HepG2 (cell line): ENCODE results near the gene FMNL2. TPM values are rescaled to one million over a fixed set of nuclear protein-coding genes. Genes with fewer than 3 reads are reported as not detected.

Source experiments
- ATAC-seq: fragments of 200-7000 bp; cut with Tn5 transposase; 3 replicates; pipeline ENCODE4 v1.9.1; 2020; ENCODE audit warnings: mild to moderate bottlenecking, moderate library complexity
- BruUV-seq: library from RNA; stranded (reverse); fragments of 400-500 nt; replicated peaks from 2 replicates; lab custom pipeline; 2021; lab: Mats Ljungman, UMichigan
- CTCF ChIA-PET: fragments of 300-600 bp; formaldehyde crosslinking; extraction: SDS; loops from one replicate; lab custom pipeline; 2021; ENCODE audit warnings: low total read pairs, inconsistent platforms, low intra/inter-chr PET ratio; lab: Yijun Ruan, JAX
- POLR2A ChIA-PET: fragments of 350-600 bp; sonication (Branson Sonifier 250); formaldehyde crosslinking; loops from one replicate; lab custom pipeline; 2020; ENCODE audit warnings: antibody characterized with exemption, inconsistent platforms; lab: Yijun Ruan, JAX
- DNase-seq: peaks from one replicate; pipeline ENCODE4 v3.0.0-alpha.2; 2015; ENCODE audit warnings: low spot score
- FAIRE-seq: peaks from 3 replicates; lab custom pipeline; 2011; peaks lifted over from hg19 to GRCh38; lab: Jason Lieb, UNC
- H2AFZ ChIP-seq: one replicate; pipeline ENCODE4 v1.6.1; 2011; ENCODE audit warnings: low read length, inconsistent platforms
- H3K27ac ChIP-seq: fragments of 300-600 bp; 3 replicates; pipeline ENCODE4 v1.8.0; 2011; ENCODE audit warnings: mixed run types, mild to moderate bottlenecking, mixed read lengths, low read length, inconsistent platforms; ENCODE audit not compliant: insufficient read depth; ENCODE audit errors: extremely low read length
- H3K27me3 ChIP-seq, 2 experiments: fragments of 200-600 bp in 1 of 2; 2 replicates in 1 of 2; 3 replicates in 1 of 2; pipeline versions ENCODE4 v1.6.0 to v1.8.0; 2011; ENCODE audit warnings: low read length in 2 of 2, mild to moderate bottlenecking in 2 of 2, moderate library complexity in 2 of 2, inconsistent platforms in 1 of 2; ENCODE audit not compliant: insufficient read depth in 2 of 2, control insufficient read depth in 1 of 2
- H3K36me3 ChIP-seq, 2 experiments: fragments of 200-600 bp in 1 of 2; replicated peaks in 1 of 2; 2 replicates in 1 of 2; 3 replicates in 1 of 2; pipeline versions ENCODE4 v1.5.1 to v1.8.0; 2011; ENCODE audit warnings: low read length in 2 of 2, inconsistent platforms in 1 of 2; ENCODE audit not compliant: insufficient read depth in 2 of 2, control insufficient read depth in 1 of 2
- H3K4me1 ChIP-seq: 2 replicates; pipeline ENCODE4 v1.5.1; 2012; ENCODE audit warnings: low read length, inconsistent platforms; ENCODE audit not compliant: insufficient read depth
- H3K4me2 ChIP-seq: 2 replicates; pipeline ENCODE4 v1.6.0; 2011; ENCODE audit warnings: low read depth, low read length, inconsistent platforms
- H3K4me3 ChIP-seq, 3 experiments: fragments of 200-600 bp in 1 of 3; sonication (generic), shearing (Covaris generic) in 1 of 3; replicated peaks in 1 of 3; 2 replicates each; pipeline ENCODE4 v1.5.1; 2011 to 2016; ENCODE audit warnings: low read length in 3 of 3, inconsistent platforms in 2 of 3, low read depth in 2 of 3, mild to moderate bottlenecking in 2 of 3, control low read depth in 1 of 3, mixed read lengths in 1 of 3; ENCODE audit not compliant: insufficient read depth in 1 of 3
- H3K79me2 ChIP-seq: one replicate; pipeline ENCODE4 v1.6.1; 2011; ENCODE audit warnings: low read length, inconsistent platforms; ENCODE audit not compliant: insufficient read depth
- H3K9ac ChIP-seq: 2 replicates; pipeline ENCODE4 v1.6.0; 2011; ENCODE audit warnings: mild to moderate bottlenecking, low read depth, low read length, inconsistent platforms; ENCODE audit not compliant: insufficient read depth
- H3K9me3 ChIP-seq: 2 replicates; pipeline ENCODE4 v1.5.1; 2012; ENCODE audit warnings: mild to moderate bottlenecking, low read length
- H4K20me1 ChIP-seq: 2 replicates; pipeline ENCODE4 v1.6.0; 2011; ENCODE audit warnings: inconsistent platforms, mild to moderate bottlenecking, low read length, moderate library complexity; ENCODE audit not compliant: insufficient read depth
- CHD4 ChIP-seq: fragments of 200-600 bp; sonication (generic); IDR thresholded peaks from 2 replicates; pipeline ENCODE4 v1.7.0; 2017; ENCODE audit warnings: mild to moderate bottlenecking, low read length, borderline replicate concordance
- EED ChIP-seq: sonication (generic); formaldehyde crosslinking; IDR thresholded peaks from 2 replicates; pipeline ENCODE4 v1.5.0; 2020; ENCODE audit warnings: mild to moderate bottlenecking, missing genetic modification reagents
- ETV6 ChIP-seq: sonication (generic); formaldehyde crosslinking; conservative IDR thresholded peaks from 2 replicates; pipeline ENCODE4 v1.4.0; 2020; ENCODE audit warnings: missing genetic modification reagents
- HNF4A ChIP-seq: sonication (generic); formaldehyde crosslinking; IDR thresholded peaks from 2 replicates; pipeline ENCODE4 v1.4.0; 2020; ENCODE audit warnings: missing genetic modification reagents
- MAFF ChIP-seq: IDR thresholded peaks from 2 replicates; pipeline ENCODE4 v1.6.1; 2011; ENCODE audit warnings: low read depth, low read length, improper control_type of control experiment
- SIX1 ChIP-seq: sonication (generic); formaldehyde crosslinking; IDR thresholded peaks from 2 replicates; pipeline ENCODE4 v1.4.0; 2020; ENCODE audit warnings: missing genetic modification reagents, borderline replicate concordance
- ZNF12 ChIP-seq: sonication (generic); formaldehyde crosslinking; IDR thresholded peaks from 2 replicates; pipeline ENCODE4 v1.5.0; 2020; ENCODE audit warnings: missing genetic modification reagents
- ZNF225 ChIP-seq: sonication (generic); formaldehyde crosslinking; IDR thresholded peaks from 2 replicates; pipeline ENCODE4 v1.4.0; 2020; ENCODE audit warnings: mild to moderate bottlenecking, missing genetic modification reagents
- ZNF263 ChIP-seq: sonication (generic); formaldehyde crosslinking; IDR thresholded peaks from 2 replicates; pipeline ENCODE4 v1.4.0; 2020; ENCODE audit warnings: missing genetic modification reagents
- ZNF484 ChIP-seq: sonication (generic); formaldehyde crosslinking; IDR thresholded peaks from 2 replicates; pipeline ENCODE4 v1.5.1; 2020; ENCODE audit warnings: mild to moderate bottlenecking, low read depth, missing genetic modification reagents, borderline replicate concordance
- ZNF841 ChIP-seq: sonication (generic); formaldehyde crosslinking; IDR thresholded peaks from 2 replicates; pipeline ENCODE4 v1.8.1; 2023; ENCODE audit warnings: missing genetic modification reagents, borderline replicate concordance
- ZZZ3 ChIP-seq: sonication (generic); formaldehyde crosslinking; IDR thresholded peaks from 2 replicates; pipeline ENCODE4 v1.4.0; 2020; ENCODE audit warnings: missing genetic modification reagents, mild to moderate bottlenecking, borderline replicate concordance
- WGBS: methylation state at CpG from one replicate; pipeline ENCODE4 v1.1.6; 2017; ENCODE audit warnings: low lambda C conversion rate; 5-methylcytosine and 5-hydroxymethylcytosine counted together
- in situ Hi-C: cut with HindIII; loops from 2 replicates; pipeline ENCODE4 v1.10.0; 2017; ENCODE audit warnings: low pct_unique_long_range_greater_than_20kb; ENCODE audit not compliant: extremely low pct_ligation_motif_present
- intact Hi-C: fragments of 100-400 bp; cut with micrococcal nuclease; formaldehyde crosslinking; loops from one replicate; pipeline ENCODE4 v1.10.0; 2022; ENCODE audit not compliant: unreplicated experiment
- polyA plus RNA-seq, 8 experiments: library from polyadenylated mRNA; depleted of rRNA in 3 of 8; stranded (reverse) in 7 of 8; unstranded in 1 of 8; fragments of >200 nt; fragmentation: Illumina TruSeq in 4 of 8; extraction: Trizol in 4 of 8; gene quantifications; 2 replicates each; pipeline versions ENCODE4 v1.2.1 to v1.2.3, GENCODE V29; 2011 to 2016; ENCODE audit warnings: low read depth in 4 of 8, missing spikeins in 1 of 8, mixed read lengths in 1 of 8; ENCODE audit not compliant: insufficient read depth in 1 of 8
- total RNA-seq, 5 experiments: library from RNA; depleted of rRNA; stranded (reverse); fragments of >200 nt; fragmentation: Illumina TruSeq; extraction: Trizol; gene quantifications; 2 replicates each; pipeline ENCODE4 v1.2.3, GENCODE V29; 2016; ENCODE audit warnings: low read depth in 1 of 5
- TF ChIP-seq, protein P1 (sequence below): sonication (generic); formaldehyde crosslinking; IDR thresholded peaks from 2 replicates; pipeline ENCODE4 v1.4.0; 2020; ENCODE audit warnings: missing genetic modification reagents
- TF ChIP-seq, protein P2 (sequence below): sonication (generic); formaldehyde crosslinking; IDR thresholded peaks from 2 replicates; pipeline ENCODE4 v1.4.0; 2020; ENCODE audit warnings: missing genetic modification reagents, mild to moderate bottlenecking, borderline replicate concordance
- TF ChIP-seq, protein P3 (sequence below): sonication (generic); formaldehyde crosslinking; IDR thresholded peaks from 2 replicates; pipeline ENCODE4 v1.8.0; 2022; ENCODE audit warnings: mild to moderate bottlenecking, missing genetic modification reagents; ENCODE audit not compliant: insufficient replicate concordance

Gene FMNL2
- total and polyA plus RNA-seq, 2 of the 13 experiments (the other 11 are each of a cell fraction or from before 2014, with no cell fraction given), result 66.5 to 67.7 TPM

DNA sequence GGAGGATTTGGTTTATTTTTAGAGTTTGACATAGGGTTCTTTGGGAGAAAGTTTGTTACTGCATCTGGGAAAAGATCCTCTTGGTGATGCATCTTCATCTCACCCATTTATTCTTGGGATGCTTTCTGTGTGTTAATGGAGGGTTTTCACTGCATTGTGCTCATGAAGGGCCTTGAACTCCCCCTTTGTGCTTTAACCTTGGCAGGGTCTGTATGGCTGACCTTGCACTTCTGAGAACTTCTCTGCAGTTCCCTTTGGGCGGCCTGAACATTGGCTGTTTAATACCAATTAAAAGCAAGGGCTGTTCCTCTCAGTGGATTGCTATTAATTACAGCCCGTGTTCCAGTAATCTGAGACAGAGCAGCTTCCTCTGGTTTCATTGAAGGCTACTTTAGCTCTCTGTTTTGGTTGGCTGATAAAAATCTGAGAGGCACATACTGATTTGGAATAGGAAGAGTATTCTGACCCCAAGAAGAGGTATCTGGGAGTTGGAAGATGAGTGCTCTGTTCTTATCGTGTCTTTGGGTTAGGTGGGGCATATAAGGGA is 37.5 kb downstream of the FMNL2 start:
- POLR2A ChIA-PET, result no interaction called here
- Histone ChIP-seq H2AFZ (no peak overlapping the region), H3K27me3 (no peaks in the 10 kb centered on the region), H3K4me2 (no peak overlapping the region), H3K4me1 (peaks cover 74% of the 10 kb centered on the region), H3K79me2 (peaks cover 98% of the 10 kb centered on the region), H4K20me1 (peaks cover 57% of the 10 kb centered on the region), H3K9me3 (no peaks in the 10 kb centered on the region), H3K9ac (no peak overlapping the region), H3K36me3 (peaks cover 0 to 2% of the 10 kb centered on the region in 2 experiments; a peak in 2 of 5 replicates), H3K27ac (no peak overlapping the region), H3K4me3 (no peak overlapping the region)
- BruUV-seq, result no TSS peak
- CTCF ChIA-PET, result no interaction called here
- in situ Hi-C loops, result no loop called here
- intact Hi-C loops, result no loop called here
- FAIRE-seq (no peak), DNase-seq (no peak), ATAC-seq (peak; percentile 19; the same call in 1 of the 3 replicates)
- WGBS, result 79% methylated on average over 3 of the region's 3 CpGs
- TF ChIP-seq, protein P1, sequence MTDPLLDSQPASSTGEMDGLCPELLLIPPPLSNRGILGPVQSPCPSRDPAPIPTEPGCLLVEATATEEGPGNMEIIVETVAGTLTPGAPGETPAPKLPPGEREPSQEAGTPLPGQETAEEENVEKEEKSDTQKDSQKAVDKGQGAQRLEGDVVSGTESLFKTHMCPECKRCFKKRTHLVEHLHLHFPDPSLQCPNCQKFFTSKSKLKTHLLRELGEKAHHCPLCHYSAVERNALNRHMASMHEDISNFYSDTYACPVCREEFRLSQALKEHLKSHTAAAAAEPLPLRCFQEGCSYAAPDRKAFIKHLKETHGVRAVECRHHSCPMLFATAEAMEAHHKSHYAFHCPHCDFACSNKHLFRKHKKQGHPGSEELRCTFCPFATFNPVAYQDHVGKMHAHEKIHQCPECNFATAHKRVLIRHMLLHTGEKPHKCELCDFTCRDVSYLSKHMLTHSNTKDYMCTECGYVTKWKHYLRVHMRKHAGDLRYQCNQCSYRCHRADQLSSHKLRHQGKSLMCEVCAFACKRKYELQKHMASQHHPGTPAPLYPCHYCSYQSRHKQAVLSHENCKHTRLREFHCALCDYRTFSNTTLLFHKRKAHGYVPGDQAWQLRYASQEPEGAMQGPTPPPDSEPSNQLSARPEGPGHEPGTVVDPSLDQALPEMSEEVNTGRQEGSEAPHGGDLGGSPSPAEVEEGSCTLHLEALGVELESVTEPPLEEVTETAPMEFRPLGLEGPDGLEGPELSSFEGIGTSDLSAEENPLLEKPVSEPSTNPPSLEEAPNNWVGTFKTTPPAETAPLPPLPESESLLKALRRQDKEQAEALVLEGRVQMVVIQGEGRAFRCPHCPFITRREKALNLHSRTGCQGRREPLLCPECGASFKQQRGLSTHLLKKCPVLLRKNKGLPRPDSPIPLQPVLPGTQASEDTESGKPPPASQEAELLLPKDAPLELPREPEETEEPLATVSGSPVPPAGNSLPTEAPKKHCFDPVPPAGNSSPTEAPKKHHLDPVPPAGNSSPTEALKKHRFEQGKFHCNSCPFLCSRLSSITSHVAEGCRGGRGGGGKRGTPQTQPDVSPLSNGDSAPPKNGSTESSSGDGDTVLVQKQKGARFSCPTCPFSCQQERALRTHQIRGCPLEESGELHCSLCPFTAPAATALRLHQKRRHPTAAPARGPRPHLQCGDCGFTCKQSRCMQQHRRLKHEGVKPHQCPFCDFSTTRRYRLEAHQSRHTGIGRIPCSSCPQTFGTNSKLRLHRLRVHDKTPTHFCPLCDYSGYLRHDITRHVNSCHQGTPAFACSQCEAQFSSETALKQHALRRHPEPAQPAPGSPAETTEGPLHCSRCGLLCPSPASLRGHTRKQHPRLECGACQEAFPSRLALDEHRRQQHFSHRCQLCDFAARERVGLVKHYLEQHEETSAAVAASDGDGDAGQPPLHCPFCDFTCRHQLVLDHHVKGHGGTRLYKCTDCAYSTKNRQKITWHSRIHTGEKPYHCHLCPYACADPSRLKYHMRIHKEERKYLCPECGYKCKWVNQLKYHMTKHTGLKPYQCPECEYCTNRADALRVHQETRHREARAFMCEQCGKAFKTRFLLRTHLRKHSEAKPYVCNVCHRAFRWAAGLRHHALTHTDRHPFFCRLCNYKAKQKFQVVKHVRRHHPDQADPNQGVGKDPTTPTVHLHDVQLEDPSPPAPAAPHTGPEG, result no peak
- 0 out of 2 replicates have a peak, but pooled peaks have one; percentile 26 for TF ChIP-seq HNF4A (CRISPR knock-in tag)
- no peak for TF ChIP-seq ZZZ3 (CRISPR knock-in tag)
- no peak for TF ChIP-seq ZNF841
- no peak for TF ChIP-seq ZNF484 (CRISPR knock-in tag)
- TF ChIP-seq ZNF263 (CRISPR knock-in tag), result no peak
- TF ChIP-seq ZNF225 (CRISPR knock-in tag), result no peak
- no peak for TF ChIP-seq SIX1 (CRISPR knock-in tag)
- peak; percentile 33; the same call in 1 of the 2 replicates for TF ChIP-seq MAFF
- TF ChIP-seq, protein P2, sequence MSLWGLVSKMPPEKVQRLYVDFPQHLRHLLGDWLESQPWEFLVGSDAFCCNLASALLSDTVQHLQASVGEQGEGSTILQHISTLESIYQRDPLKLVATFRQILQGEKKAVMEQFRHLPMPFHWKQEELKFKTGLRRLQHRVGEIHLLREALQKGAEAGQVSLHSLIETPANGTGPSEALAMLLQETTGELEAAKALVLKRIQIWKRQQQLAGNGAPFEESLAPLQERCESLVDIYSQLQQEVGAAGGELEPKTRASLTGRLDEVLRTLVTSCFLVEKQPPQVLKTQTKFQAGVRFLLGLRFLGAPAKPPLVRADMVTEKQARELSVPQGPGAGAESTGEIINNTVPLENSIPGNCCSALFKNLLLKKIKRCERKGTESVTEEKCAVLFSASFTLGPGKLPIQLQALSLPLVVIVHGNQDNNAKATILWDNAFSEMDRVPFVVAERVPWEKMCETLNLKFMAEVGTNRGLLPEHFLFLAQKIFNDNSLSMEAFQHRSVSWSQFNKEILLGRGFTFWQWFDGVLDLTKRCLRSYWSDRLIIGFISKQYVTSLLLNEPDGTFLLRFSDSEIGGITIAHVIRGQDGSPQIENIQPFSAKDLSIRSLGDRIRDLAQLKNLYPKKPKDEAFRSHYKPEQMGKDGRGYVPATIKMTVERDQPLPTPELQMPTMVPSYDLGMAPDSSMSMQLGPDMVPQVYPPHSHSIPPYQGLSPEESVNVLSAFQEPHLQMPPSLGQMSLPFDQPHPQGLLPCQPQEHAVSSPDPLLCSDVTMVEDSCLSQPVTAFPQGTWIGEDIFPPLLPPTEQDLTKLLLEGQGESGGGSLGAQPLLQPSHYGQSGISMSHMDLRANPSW (CRISPR knock-in tag), result no peak
- TF ChIP-seq ZNF12 (CRISPR knock-in tag), result no peak
- TF ChIP-seq CHD4, result no peak
- TF ChIP-seq EED (CRISPR knock-in tag), result no peak
- TF ChIP-seq, protein P3, sequence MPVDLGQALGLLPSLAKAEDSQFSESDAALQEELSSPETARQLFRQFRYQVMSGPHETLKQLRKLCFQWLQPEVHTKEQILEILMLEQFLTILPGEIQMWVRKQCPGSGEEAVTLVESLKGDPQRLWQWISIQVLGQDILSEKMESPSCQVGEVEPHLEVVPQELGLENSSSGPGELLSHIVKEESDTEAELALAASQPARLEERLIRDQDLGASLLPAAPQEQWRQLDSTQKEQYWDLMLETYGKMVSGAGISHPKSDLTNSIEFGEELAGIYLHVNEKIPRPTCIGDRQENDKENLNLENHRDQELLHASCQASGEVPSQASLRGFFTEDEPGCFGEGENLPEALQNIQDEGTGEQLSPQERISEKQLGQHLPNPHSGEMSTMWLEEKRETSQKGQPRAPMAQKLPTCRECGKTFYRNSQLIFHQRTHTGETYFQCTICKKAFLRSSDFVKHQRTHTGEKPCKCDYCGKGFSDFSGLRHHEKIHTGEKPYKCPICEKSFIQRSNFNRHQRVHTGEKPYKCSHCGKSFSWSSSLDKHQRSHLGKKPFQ (CRISPR knock-in tag), result no peak
- no peak for TF ChIP-seq ETV6 (CRISPR knock-in tag)
